IMR-90 (cell line): ENCODE data around the gene IRAK1.

Experiments
- BHLHE40 ChIP-seq: fragments of 150-350 bp; IDR thresholded peaks from 2 replicates; pipeline ENCODE4 v1.6.1; 2016; ENCODE audit warnings: mild to moderate bottlenecking, low read depth, low read length
- CEBPB ChIP-seq: IDR thresholded peaks from 2 replicates; pipeline ENCODE4 v1.6.1; 2012; ENCODE audit warnings: low read depth, low read length, improper control_type of control experiment
- CHD1 ChIP-seq: IDR thresholded peaks from 2 replicates; pipeline ENCODE4 v1.6.1; 2012; ENCODE audit warnings: low read depth, low read length, improper control_type of control experiment
- FOS ChIP-seq: fragments of 150-350 bp; IDR thresholded peaks from 2 replicates; pipeline ENCODE4 v1.6.1; 2016; ENCODE audit warnings: low read depth, low read length
- MAZ ChIP-seq: IDR thresholded peaks from 2 replicates; pipeline ENCODE4 v1.6.1; 2012; ENCODE audit warnings: low read depth, mild to moderate bottlenecking, low read length, improper control_type of control experiment, moderate library complexity, borderline replicate concordance
- MXI1 ChIP-seq: IDR thresholded peaks from 2 replicates; pipeline ENCODE4 v1.6.1; 2012; ENCODE audit warnings: low read depth, mild to moderate bottlenecking, low read length, moderate library complexity, borderline replicate concordance
- NFE2L2 ChIP-seq: fragments of 150-350 bp; IDR thresholded peaks from 2 replicates; pipeline ENCODE4 v1.6.1; 2016; ENCODE audit warnings: low read depth, mild to moderate bottlenecking, low read length
- POLR2A ChIP-seq: IDR thresholded peaks from 2 replicates; pipeline ENCODE4 v1.6.1; 2012; ENCODE audit warnings: mild to moderate bottlenecking, low read depth, low read length
- RCOR1 ChIP-seq: IDR thresholded peaks from 2 replicates; pipeline ENCODE4 v1.6.1; 2012; ENCODE audit warnings: mild to moderate bottlenecking, low read length, improper control_type of control experiment; ENCODE audit not compliant: insufficient replicate concordance
- RFX5 ChIP-seq: IDR thresholded peaks from 2 replicates; pipeline ENCODE4 v1.8.0; 2012; ENCODE audit warnings: low read depth, mild to moderate bottlenecking, low read length, moderate library complexity
- SMC3 ChIP-seq: fragments of 150-350 bp; IDR thresholded peaks from 2 replicates; pipeline ENCODE4 v1.6.1; 2016; ENCODE audit warnings: low read depth, mild to moderate bottlenecking, antibody characterized with exemption, low read length, moderate library complexity
- TF ChIP-seq, protein P1 (sequence below): conservative IDR thresholded peaks from 2 replicates; pipeline ENCODE4 v1.5.1; 2012; ENCODE audit warnings: mild to moderate bottlenecking, low read depth, low read length, improper control_type of control experiment
- TF ChIP-seq, protein P2 (sequence below): fragments of 150-350 bp; IDR thresholded peaks from 2 replicates; pipeline ENCODE4 v1.6.1; 2017; ENCODE audit warnings: mild to moderate bottlenecking, antibody characterized with exemption, low read length, low read depth

GRCh38 chrX:154050113-154050495 is 30.4 kb upstream of the IRAK1 start:
- TF ChIP-seq, protein P1, sequence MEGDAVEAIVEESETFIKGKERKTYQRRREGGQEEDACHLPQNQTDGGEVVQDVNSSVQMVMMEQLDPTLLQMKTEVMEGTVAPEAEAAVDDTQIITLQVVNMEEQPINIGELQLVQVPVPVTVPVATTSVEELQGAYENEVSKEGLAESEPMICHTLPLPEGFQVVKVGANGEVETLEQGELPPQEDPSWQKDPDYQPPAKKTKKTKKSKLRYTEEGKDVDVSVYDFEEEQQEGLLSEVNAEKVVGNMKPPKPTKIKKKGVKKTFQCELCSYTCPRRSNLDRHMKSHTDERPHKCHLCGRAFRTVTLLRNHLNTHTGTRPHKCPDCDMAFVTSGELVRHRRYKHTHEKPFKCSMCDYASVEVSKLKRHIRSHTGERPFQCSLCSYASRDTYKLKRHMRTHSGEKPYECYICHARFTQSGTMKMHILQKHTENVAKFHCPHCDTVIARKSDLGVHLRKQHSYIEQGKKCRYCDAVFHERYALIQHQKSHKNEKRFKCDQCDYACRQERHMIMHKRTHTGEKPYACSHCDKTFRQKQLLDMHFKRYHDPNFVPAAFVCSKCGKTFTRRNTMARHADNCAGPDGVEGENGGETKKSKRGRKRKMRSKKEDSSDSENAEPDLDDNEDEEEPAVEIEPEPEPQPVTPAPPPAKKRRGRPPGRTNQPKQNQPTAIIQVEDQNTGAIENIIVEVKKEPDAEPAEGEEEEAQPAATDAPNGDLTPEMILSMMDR = no peak
- TF ChIP-seq MXI1 = no peak
- TF ChIP-seq POLR2A = no peak
- TF ChIP-seq BHLHE40 = no peak
- no peak for TF ChIP-seq CHD1
- no peak for TF ChIP-seq FOS
- TF ChIP-seq RFX5 = no peak
- no peak for TF ChIP-seq SMC3
- TF ChIP-seq NFE2L2 = no peak
- TF ChIP-seq CEBPB = no peak
- TF ChIP-seq, protein P2, sequence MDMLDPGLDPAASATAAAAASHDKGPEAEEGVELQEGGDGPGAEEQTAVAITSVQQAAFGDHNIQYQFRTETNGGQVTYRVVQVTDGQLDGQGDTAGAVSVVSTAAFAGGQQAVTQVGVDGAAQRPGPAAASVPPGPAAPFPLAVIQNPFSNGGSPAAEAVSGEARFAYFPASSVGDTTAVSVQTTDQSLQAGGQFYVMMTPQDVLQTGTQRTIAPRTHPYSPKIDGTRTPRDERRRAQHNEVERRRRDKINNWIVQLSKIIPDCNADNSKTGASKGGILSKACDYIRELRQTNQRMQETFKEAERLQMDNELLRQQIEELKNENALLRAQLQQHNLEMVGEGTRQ = no peak
- TF ChIP-seq MAZ = no peak
- no peak for TF ChIP-seq RCOR1
